HEK293 (cell line): ENCODE measurements around the gene TASP1.
A peak's percentile ranks its signal among the peaks of the same experiment; 100 is the strongest.

Experiments used
- CTCF ChIA-PET: fragments of 350-600 bp; formaldehyde crosslinking; extraction: SDS; loops from one replicate; lab custom pipeline; 2021; ENCODE audit warnings: antibody characterized with exemption; lab: Yijun Ruan, JAX
- POLR2A ChIA-PET: fragments of 300-600 bp; formaldehyde crosslinking; extraction: SDS; loops from one replicate; lab custom pipeline; 2020; ENCODE audit warnings: antibody characterized with exemption, inconsistent platforms; lab: Yijun Ruan, JAX
- H3K27ac ChIP-seq: fragments of 200-500 bp; sonication (Bioruptor generic); 2 replicates; pipeline ENCODE4 v1.5.1; 2014; ENCODE audit warnings: low read depth, low read length, control low read depth, inconsistent platforms; ENCODE audit errors: extremely low read depth
- H3K36me3 ChIP-seq, 2 experiments: fragments of 200-500 bp in 1 of 2; sonication (Bioruptor generic) in 1 of 2; 1 replicate in 1 of 2; 2 replicates in 1 of 2; pipeline ENCODE4 v1.5.1; 2014 to 2017; ENCODE audit warnings: inconsistent platforms in 2 of 2, low read length in 2 of 2; ENCODE audit not compliant: control insufficient read depth in 2 of 2, insufficient read depth in 1 of 2
- H3K4me1 ChIP-seq: fragments of 200-500 bp; sonication (Bioruptor generic); 2 replicates; pipeline ENCODE4 v1.5.1; 2014; ENCODE audit warnings: mild to moderate bottlenecking, low read length, inconsistent platforms; ENCODE audit not compliant: control insufficient read depth, insufficient read depth
- H3K4me3 ChIP-seq: 2 replicates; pipeline ENCODE4 v1.5.1; 2011; ENCODE audit warnings: low read depth, mild to moderate bottlenecking, control low read depth, low read length, moderate library complexity
- H3K9me3 ChIP-seq: fragments of 200-500 bp; sonication (Bioruptor generic); 2 replicates; pipeline ENCODE4 v1.5.1; 2014; ENCODE audit warnings: low read depth, low read length, inconsistent platforms; ENCODE audit not compliant: control insufficient read depth, insufficient read depth
- FEZF1 ChIP-seq: fragments of 450-650 bp; formaldehyde crosslinking; IDR thresholded peaks from 2 replicates; pipeline ENCODE4 v1.5.1; 2016; ENCODE audit warnings: missing biosample characterization, missing genetic modification characterization
- IKZF3 ChIP-seq: fragments of 450-650 bp; IDR thresholded peaks from 2 replicates; pipeline ENCODE4 v1.5.0; 2018; ENCODE audit warnings: missing biosample characterization, mild to moderate bottlenecking, missing genetic modification characterization, moderate library complexity
- SP2 ChIP-seq: fragments of 450-650 bp; formaldehyde crosslinking; IDR thresholded peaks from 2 replicates; pipeline ENCODE4 v1.5.1; 2016; ENCODE audit warnings: missing biosample characterization, missing genetic modification characterization
- TRIM28 ChIP-seq: IDR thresholded peaks from 2 replicates; pipeline ENCODE4 v1.6.1; 2011; ENCODE audit warnings: low read length, control low read depth, borderline replicate concordance
- ZNF629 ChIP-seq: fragments of 450-650 bp; formaldehyde crosslinking; IDR thresholded peaks from 2 replicates; pipeline ENCODE4 v1.5.1; 2017; ENCODE audit warnings: missing biosample characterization, missing genetic modification characterization
- ZNF768 ChIP-seq: fragments of 450-650 bp; formaldehyde crosslinking; IDR thresholded peaks from 2 replicates; pipeline ENCODE4 v1.5.1; 2018; ENCODE audit warnings: missing biosample characterization, mild to moderate bottlenecking, missing genetic modification characterization
- ZXDB ChIP-seq: fragments of 450-650 bp; formaldehyde crosslinking; IDR thresholded peaks from 2 replicates; pipeline ENCODE4 v1.5.1; 2016; ENCODE audit warnings: missing biosample characterization, missing genetic modification characterization
- TF ChIP-seq, protein P1 (sequence below): fragments of 450-650 bp; formaldehyde crosslinking; conservative IDR thresholded peaks from 2 replicates; pipeline ENCODE4 v1.5.1; 2016; ENCODE audit warnings: low read depth, missing biosample characterization, missing genetic modification characterization
- TF ChIP-seq, protein P2 (sequence below): fragments of 450-650 bp; formaldehyde crosslinking; IDR thresholded peaks from 2 replicates; pipeline ENCODE4 v1.5.1; 2017; ENCODE audit warnings: missing biosample characterization, missing genetic modification characterization
- TF ChIP-seq, protein P3 (sequence below): fragments of 450-650 bp; formaldehyde crosslinking; IDR thresholded peaks from 2 replicates; pipeline ENCODE4 v1.5.1; 2016; ENCODE audit warnings: missing biosample characterization, missing genetic modification characterization, low read depth
- TF ChIP-seq, protein P4 (sequence below): fragments of 450-650 bp; formaldehyde crosslinking; IDR thresholded peaks from 2 replicates; pipeline ENCODE4 v1.5.1; 2016; ENCODE audit warnings: missing biosample characterization, missing genetic modification characterization
- TF ChIP-seq, protein P5 (sequence below): fragments of 450-650 bp; formaldehyde crosslinking; IDR thresholded peaks from 2 replicates; pipeline ENCODE4 v1.5.1; 2017; ENCODE audit warnings: missing biosample characterization, missing genetic modification characterization

TASP1 gene

DNA sequence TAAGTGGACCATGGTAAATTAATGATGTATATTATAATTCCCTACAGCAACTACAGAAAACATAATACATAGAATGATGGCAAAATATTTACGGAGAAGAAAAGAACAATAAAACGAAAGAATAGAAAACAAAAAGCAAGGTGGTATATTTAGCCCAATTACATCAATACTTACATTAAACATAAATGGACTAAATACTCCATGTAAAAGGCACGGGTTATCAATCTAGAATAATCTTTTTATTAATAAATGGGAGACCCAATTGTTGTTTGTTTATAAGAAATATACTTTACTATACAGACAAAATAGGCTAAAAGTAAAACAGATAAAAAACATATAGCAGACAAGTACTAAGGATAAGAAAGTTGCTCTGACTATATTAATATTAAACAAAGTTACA is 137.2 kb downstream of the TASP1 start (continued):
- TF ChIP-seq, protein P1, sequence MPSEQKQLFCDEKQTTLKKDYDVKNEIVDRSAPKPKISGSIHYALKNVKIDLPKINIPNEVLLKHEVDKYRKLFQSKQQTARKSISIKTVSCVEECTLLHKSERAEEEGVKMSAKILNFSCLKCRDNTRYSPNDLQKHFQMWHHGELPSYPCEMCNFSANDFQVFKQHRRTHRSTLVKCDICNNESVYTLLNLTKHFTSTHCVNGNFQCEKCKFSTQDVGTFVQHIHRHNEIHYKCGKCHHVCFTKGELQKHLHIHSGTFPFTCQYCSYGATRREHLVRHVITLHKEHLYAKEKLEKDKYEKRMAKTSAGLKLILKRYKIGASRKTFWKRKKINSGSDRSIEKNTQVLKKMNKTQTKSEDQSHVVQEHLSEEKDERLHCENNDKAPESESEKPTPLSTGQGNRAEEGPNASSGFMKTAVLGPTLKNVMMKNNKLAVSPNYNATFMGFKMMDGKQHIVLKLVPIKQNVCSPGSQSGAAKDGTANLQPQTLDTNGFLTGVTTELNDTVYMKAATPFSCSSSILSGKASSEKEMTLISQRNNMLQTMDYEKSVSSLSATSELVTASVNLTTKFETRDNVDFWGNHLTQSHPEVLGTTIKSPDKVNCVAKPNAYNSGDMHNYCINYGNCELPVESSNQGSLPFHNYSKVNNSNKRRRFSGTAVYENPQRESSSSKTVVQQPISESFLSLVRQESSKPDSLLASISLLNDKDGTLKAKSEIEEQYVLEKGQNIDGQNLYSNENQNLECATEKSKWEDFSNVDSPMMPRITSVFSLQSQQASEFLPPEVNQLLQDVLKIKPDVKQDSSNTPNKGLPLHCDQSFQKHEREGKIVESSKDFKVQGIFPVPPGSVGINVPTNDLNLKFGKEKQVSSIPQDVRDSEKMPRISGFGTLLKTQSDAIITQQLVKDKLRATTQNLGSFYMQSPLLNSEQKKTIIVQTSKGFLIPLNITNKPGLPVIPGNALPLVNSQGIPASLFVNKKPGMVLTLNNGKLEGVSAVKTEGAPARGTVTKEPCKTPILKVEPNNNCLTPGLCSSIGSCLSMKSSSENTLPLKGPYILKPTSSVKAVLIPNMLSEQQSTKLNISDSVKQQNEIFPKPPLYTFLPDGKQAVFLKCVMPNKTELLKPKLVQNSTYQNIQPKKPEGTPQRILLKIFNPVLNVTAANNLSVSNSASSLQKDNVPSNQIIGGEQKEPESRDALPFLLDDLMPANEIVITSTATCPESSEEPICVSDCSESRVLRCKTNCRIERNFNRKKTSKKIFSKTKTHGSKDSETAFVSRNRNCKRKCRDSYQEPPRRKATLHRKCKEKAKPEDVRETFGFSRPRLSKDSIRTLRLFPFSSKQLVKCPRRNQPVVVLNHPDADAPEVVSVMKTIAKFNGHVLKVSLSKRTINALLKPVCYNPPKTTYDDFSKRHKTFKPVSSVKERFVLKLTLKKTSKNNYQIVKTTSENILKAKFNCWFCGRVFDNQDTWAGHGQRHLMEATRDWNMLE (tag by site-specific recombination), result no peak
- TF ChIP-seq, protein P2, sequence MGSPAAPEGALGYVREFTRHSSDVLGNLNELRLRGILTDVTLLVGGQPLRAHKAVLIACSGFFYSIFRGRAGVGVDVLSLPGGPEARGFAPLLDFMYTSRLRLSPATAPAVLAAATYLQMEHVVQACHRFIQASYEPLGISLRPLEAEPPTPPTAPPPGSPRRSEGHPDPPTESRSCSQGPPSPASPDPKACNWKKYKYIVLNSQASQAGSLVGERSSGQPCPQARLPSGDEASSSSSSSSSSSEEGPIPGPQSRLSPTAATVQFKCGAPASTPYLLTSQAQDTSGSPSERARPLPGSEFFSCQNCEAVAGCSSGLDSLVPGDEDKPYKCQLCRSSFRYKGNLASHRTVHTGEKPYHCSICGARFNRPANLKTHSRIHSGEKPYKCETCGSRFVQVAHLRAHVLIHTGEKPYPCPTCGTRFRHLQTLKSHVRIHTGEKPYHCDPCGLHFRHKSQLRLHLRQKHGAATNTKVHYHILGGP (tag by site-specific recombination), result no peak
- TF ChIP-seq, all 188 proteins: peak for 0

DNA sequence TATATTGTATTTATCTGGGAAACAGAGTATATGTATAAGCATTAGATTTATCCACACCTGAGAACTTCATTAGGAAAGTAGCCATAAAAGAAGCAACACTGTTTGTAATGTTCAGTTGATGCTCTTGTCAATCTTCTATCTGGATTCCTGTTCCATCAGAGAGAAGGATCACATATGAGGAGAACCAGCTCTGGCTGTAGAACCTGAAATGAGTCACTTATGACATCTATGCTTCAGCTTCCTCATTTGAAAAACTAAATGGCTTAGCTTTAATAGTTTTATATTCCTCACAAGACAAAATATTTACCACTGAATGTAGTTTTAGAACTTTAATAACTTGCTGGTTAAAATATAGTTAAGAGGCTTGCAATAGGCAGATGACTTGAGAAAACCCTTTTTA is 144.7 kb downstream of the TASP1 start:
- peaks cover 14% of the 10 kb centered on the region for H3K4me1 ChIP-seq
- TF ChIP-seq, protein P3, sequence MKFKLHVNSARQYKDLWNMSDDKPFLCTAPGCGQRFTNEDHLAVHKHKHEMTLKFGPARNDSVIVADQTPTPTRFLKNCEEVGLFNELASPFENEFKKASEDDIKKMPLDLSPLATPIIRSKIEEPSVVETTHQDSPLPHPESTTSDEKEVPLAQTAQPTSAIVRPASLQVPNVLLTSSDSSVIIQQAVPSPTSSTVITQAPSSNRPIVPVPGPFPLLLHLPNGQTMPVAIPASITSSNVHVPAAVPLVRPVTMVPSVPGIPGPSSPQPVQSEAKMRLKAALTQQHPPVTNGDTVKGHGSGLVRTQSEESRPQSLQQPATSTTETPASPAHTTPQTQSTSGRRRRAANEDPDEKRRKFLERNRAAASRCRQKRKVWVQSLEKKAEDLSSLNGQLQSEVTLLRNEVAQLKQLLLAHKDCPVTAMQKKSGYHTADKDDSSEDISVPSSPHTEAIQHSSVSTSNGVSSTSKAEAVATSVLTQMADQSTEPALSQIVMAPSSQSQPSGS (tag by site-specific recombination), result no peak
- TF ChIP-seq, all 188 proteins: peak for 0
- CTCF ChIA-PET, result no interaction called here
- Histone ChIP-seq H3K27ac (no peak overlapping the region), H3K9me3 (no peaks in the 10 kb centered on the region), H3K4me3 (no peak overlapping the region), H3K36me3 (no peaks in the 10 kb centered on the region)
- POLR2A ChIA-PET, result no interaction called here

DNA sequence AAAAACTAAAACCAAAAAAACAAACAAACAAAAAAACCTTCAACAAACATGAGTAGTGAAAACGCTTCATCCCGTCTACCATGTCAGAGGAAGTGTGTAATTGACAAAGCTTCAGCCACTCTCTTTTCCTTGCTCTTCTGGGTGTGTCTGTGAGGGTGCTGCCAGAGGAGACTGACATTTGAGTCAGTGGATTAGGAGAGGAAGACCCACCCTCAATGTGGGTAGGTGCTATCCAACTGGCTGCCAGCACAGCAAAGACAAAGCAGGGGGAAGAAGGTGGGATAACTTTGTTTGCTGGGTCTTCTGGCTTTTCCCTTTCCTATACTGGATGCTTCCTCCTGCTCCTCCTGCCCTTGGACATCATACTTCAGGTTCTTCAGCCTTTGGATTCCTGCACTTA is 145.6 kb downstream of the TASP1 start:
- TF ChIP-seq ZNF629 (tag by site-specific recombination), result no peak
- peak; percentile 16; the same call in 1 of the 2 replicates for TF ChIP-seq SP2 (tag by site-specific recombination)
- Histone ChIP-seq H3K4me3 (no peak overlapping the region), H3K36me3 (no peaks in the 10 kb centered on the region), H3K4me1 (peaks cover 14% of the 10 kb centered on the region), H3K27ac (no peak overlapping the region), H3K9me3 (no peaks in the 10 kb centered on the region)
- ChIA-PET CTCF (interaction anchor here (0.9 kb wide), 1 partner anchor 15 kb away, joined by 4 read pairs; no protein-coding TSS in a partner anchor), POLR2A (no interaction called here)

DNA sequence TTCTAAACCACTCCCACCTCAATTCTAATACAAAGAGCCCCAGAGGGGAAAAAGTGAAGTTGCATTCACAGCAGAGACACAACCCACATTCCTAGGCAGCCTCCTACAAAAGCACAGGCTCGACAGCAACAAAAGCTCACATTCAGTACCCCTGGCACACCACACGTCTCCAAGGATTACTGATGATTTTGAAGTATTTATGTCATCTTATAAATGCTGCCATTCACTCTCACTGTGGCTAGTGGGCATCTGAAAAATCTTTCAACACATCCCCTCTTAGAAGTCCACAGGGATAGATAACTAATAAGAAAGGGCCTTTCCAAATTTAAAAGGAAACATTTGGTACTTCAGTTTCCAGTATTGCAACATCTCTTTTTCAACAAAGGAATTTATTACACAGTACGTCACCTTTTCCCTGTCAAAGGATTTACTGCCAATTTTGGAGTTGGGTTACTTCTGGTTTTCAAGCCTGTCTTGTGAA is 146.7 kb downstream of the TASP1 start:
- Histone ChIP-seq H3K36me3 (no peaks in the 10 kb centered on the region), H3K9me3 (no peaks in the 10 kb centered on the region), H3K4me1 (peaks cover 14% of the 10 kb centered on the region), H3K27ac (no peak overlapping the region), H3K4me3 (no peak overlapping the region)
- TF ChIP-seq ZNF629 (tag by site-specific recombination) (peak; percentile 55; the same call in 1 of the 2 replicates), FEZF1 (tag by site-specific recombination) (0 out of 2 replicates have a peak, but pooled peaks have one; percentile 34), IKZF3 (tag by site-specific recombination) (0 out of 2 replicates have a peak, but pooled peaks have one; percentile 16), ZXDB (tag by site-specific recombination) (peak; percentile 37; the same call in 1 of the 2 replicates), ZNF768 (tag by site-specific recombination) (no peak), TRIM28 (no peak)
- TF ChIP-seq, protein P4, sequence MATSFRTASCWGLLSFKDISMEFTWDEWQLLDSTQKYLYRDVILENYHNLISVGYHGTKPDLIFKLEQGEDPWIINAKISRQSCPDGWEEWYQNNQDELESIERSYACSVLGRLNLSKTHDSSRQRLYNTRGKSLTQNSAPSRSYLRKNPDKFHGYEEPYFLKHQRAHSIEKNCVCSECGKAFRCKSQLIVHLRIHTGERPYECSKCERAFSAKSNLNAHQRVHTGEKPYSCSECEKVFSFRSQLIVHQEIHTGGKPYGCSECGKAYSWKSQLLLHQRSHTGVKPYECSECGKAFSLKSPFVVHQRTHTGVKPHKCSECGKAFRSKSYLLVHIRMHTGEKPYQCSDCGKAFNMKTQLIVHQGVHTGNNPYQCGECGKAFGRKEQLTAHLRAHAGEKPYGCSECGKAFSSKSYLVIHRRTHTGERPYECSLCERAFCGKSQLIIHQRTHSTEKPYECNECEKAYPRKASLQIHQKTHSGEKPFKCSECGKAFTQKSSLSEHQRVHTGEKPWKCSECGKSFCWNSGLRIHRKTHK (tag by site-specific recombination), result no peak
- TF ChIP-seq, protein P3 (tag by site-specific recombination), result peak; percentile 72
- TF ChIP-seq, protein P5, sequence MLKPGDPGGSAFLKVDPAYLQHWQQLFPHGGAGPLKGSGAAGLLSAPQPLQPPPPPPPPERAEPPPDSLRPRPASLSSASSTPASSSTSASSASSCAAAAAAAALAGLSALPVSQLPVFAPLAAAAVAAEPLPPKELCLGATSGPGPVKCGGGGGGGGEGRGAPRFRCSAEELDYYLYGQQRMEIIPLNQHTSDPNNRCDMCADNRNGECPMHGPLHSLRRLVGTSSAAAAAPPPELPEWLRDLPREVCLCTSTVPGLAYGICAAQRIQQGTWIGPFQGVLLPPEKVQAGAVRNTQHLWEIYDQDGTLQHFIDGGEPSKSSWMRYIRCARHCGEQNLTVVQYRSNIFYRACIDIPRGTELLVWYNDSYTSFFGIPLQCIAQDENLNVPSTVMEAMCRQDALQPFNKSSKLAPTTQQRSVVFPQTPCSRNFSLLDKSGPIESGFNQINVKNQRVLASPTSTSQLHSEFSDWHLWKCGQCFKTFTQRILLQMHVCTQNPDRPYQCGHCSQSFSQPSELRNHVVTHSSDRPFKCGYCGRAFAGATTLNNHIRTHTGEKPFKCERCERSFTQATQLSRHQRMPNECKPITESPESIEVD, result peak; percentile 56
- ChIA-PET POLR2A (no interaction called here), CTCF (interaction anchor here (0.5 kb wide), 1 partner anchor 45 kb away, joined by 3 read pairs; no protein-coding TSS in a partner anchor)
